Heart right ventricle (tissue), 16 donors: ENCODE measurements around the gene CHAD. TPM values are rescaled to one million over a fixed set of nuclear protein-coding genes. Genes with fewer than 3 reads are reported as not detected.
"Not testable (repeated sequence)": the region's sequence is repeated elsewhere in the genome, so short reads cannot be mapped to it uniquely, and the experiment has no call there.

Experiments used
- ATAC-seq, 8 donors: fragments of 200-7000 bp; cut with Tn5 transposase; one replicate each; pipeline ENCODE4 v1.9.1; 2020; ENCODE audit warnings: mild to moderate bottlenecking in 8 of 8, moderate library complexity in 8 of 8, moderate number of reproducible peaks in 1 of 8
- DNase-seq, 2 donors: peaks; one replicate each; pipeline ENCODE4 v3.0.0-alpha.2; 2020
- H3K27ac ChIP-seq, 10 donors: fragments of 200-600 bp; sonication (generic) in 2 of 10; one replicate each; pipeline versions ENCODE4 v1.5.0 to v1.8.0; 2020 to 2022; ENCODE audit warnings: mild to moderate bottlenecking in 3 of 10
- H3K27me3 ChIP-seq, 7 donors: fragments of 200-600 bp; one replicate each; pipeline ENCODE4 v1.8.0; 2021 to 2022; ENCODE audit warnings: mild to moderate bottlenecking in 2 of 7
- H3K36me3 ChIP-seq, 9 donors: fragments of 200-600 bp; sonication (generic) in 1 of 9; one replicate each; pipeline versions ENCODE4 v1.5.0 to v1.8.0; 2020 to 2022; ENCODE audit warnings: mild to moderate bottlenecking in 2 of 9
- H3K4me1 ChIP-seq, 9 donors: fragments of 200-600 bp; sonication (generic) in 1 of 9; one replicate each; pipeline versions ENCODE4 v1.5.0 to v1.8.0; 2020 to 2022; ENCODE audit warnings: mild to moderate bottlenecking in 4 of 9
- H3K4me3 ChIP-seq, 10 donors: fragments of 200-600 bp; sonication (generic) in 2 of 10; one replicate each; pipeline versions ENCODE4 v1.5.0 to v1.8.0; 2020 to 2022; ENCODE audit warnings: mild to moderate bottlenecking in 7 of 10, moderate library complexity in 2 of 10
- H3K9me3 ChIP-seq, 11 donors: fragments of 200-600 bp in 10 of 11; sonication (generic) in 2 of 11; one replicate each; pipeline versions ENCODE4 v1.5.0 to v1.8.0; 2013 to 2022; ENCODE audit warnings: mild to moderate bottlenecking in 2 of 11, control low read depth in 1 of 11, moderate library complexity in 1 of 11
- WGBS, 2 donors: extraction: QIAGEN DNeasy Blood & Tissue Kit; methylation state at CpG; one replicate each; pipeline ENCODE4 v1.1.7; 2013; ENCODE audit warnings: inconsistent platforms in 1 of 2; 5-methylcytosine and 5-hydroxymethylcytosine counted together
- intact Hi-C, 10 donors: fragments of 100-400 bp; cut with DNase I; formaldehyde crosslinking; loops; one replicate each; pipeline versions ENCODE4 v1.11.1 to v1.14.2; 2022
- polyA plus RNA-seq, 2 donors: library from polyadenylated mRNA; stranded (reverse); fragments of 200-250 nt; gene quantifications; one replicate each; pipeline ENCODE4 v1.2.3, GENCODE V29; 2013
- total RNA-seq, 10 donors: library from RNA; stranded (reverse); fragmentation: NEBNext Ultra II Directional in 3 of 10; extraction: Animal tissue kit (Norgen Biotek cat#: 25700) in 3 of 10; gene quantifications; one replicate each; pipeline versions ENCODE4 v1.2.1 to v1.2.4, GENCODE V29; 2021 to 2023
- TF ChIP-seq, protein P1 (sequence below), 9 donors: fragments of 200-600 bp; sonication (generic) in 2 of 9; IDR thresholded peaks; one replicate each; pipeline versions ENCODE4 v1.5.0 to v1.8.0; 2021 to 2022; ENCODE audit warnings: antibody characterized with exemption in 9 of 9, mild to moderate bottlenecking in 5 of 9, moderate library complexity in 1 of 9
- donor health status: Arrhythmogenic right ventricular cardiomyopathy.
- donor health status: ischemic (EF 13 %, LVEDD 7.1; RV severe dilation, severe dysfunction).
- donor health status: healthy with polysubstance abuse.
- donor health status: DM: no; HTN: yes; CAD: no.
- donor health status: DM: no; HTN: no; CAD: no.
- donor health status: ischemic (EF 25% LVEDD 6.9; RV normal size, moderate dysfunction).
- donor health status: ischemic (EF 25% LVEDD 5.7; RV mildly dilated, moderate dysfunction).
- donor health status: healthy.
- donor health status: DM: yes; HTN: yes; CAD: no.
- donor health status: Ischemic cardiomyopathy.
- donor health status: ischemic (EF 35%, LVEDD 5.7; RV mildly dilated, moderate dysfunction).
- donor health status: nonischemic (EF 11% LVEDD 7.7; RV severe dilation, severe dysfunction).
- donor health status: DM: yes; HTN: yes; CAD: no.
- donor health status: PGD.
- donor health status: ischemic (EF 29% LVEDD 5.4; RV normal size, mild dysfunction).
- donor health status: nonischemic (EF 23%, LVEDD 6.1; RV moderate dilation, normal function).

The CHAD gene
- total and polyA plus RNA-seq, 12 donors = 0.13 to 0.74 (median 0.32) TPM; not detected in 8

DNA sequence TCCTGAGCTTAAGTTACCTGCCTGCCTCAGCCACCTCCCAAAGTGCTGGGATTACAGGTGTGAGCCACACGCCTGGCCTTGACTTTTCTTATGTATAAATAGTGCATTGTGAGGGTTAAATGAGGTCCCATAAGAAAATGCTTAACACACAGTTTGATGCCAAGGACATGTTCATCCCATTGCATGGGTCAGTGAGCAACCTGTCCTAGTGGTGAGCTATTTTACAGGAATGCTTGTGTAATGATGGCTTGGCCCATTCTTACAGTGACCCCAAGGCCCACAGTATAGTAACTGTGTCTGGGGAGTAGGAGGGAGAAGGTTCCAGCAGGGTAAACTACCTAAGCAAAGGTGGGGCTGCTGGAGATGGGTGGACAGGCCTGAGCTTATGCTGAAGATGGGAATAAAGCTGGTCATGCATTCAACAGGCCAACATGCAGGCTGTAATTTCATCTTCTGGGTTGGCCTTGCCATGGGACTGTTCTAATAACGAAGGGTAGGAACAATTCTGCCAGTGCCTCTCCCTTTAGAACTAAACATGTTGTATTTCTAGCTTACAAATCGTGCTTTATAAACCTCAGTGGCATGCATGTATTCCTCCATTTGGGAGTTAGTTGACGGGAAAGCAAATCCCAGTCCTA, 36.4 kb downstream of the CHAD start:
- ATAC-seq = no peak
- TF ChIP-seq, protein P1, sequence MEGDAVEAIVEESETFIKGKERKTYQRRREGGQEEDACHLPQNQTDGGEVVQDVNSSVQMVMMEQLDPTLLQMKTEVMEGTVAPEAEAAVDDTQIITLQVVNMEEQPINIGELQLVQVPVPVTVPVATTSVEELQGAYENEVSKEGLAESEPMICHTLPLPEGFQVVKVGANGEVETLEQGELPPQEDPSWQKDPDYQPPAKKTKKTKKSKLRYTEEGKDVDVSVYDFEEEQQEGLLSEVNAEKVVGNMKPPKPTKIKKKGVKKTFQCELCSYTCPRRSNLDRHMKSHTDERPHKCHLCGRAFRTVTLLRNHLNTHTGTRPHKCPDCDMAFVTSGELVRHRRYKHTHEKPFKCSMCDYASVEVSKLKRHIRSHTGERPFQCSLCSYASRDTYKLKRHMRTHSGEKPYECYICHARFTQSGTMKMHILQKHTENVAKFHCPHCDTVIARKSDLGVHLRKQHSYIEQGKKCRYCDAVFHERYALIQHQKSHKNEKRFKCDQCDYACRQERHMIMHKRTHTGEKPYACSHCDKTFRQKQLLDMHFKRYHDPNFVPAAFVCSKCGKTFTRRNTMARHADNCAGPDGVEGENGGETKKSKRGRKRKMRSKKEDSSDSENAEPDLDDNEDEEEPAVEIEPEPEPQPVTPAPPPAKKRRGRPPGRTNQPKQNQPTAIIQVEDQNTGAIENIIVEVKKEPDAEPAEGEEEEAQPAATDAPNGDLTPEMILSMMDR (IDR thresholded peaks at IDR 0.05) = no peak
- no peak overlapping the region for H3K4me3 ChIP-seq
- peaks cover 0 to 12% (median 5%) of the 10 kb centered on the region in 9 donors for H3K4me1 ChIP-seq
- DNase-seq = no peak
- H3K27me3 ChIP-seq = no peaks in the 10 kb centered on the region
- intact Hi-C loops = no loop called here
- H3K9me3 ChIP-seq = no peaks in the 10 kb centered on the region
- WGBS, 2 donors = 78 to 99% methylated on average over 4 of the region's 4 CpGs
- H3K36me3 ChIP-seq = peaks cover 0 to 17% (median 0%) of the 10 kb centered on the region in 9 donors
- no peak overlapping the region for H3K27ac ChIP-seq

DNA sequence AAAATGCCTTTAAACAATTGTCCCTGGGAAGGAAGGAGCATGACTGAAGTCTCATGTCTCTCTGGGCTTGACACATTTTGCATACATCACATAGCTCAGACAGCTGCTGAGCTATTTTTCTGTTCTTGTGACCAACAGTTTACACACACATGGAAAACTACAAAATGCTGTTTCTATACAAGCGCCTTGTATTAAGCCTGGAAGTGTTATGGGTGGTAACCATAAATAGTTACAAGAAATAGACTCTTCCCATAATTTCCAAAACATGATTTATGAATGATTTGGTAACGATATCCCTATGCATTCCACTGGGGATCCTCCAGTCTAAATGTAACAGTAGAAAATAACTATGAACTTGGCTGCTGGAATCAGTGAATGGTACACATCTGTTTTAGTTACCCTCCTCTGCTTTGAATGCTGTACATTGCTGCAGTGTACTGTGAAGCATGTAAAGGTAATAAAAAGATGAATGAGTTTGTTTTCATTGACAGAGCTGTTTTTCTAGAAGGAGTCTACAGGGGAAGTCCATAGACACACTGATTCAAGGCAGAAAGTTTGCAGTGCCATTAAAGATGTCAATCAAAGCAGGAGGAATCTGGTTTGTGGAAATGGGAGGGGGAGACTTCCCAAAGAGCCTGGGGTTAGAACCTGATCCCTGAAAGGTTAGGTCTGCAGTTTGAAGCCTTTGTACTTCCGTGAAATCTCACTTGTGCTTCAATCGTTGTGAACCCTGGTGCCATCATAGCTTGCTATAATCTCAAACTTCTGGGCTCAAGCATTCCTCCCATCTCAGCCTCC, 37.7 kb downstream of the CHAD start:
- no peaks in the 10 kb centered on the region for H3K27me3 ChIP-seq
- intact Hi-C loops = no loop called here
- peaks cover 4 to 22% (median 15%) of the 10 kb centered on the region in 9 donors for H3K4me1 ChIP-seq
- no peak overlapping the region for H3K4me3 ChIP-seq
- H3K9me3 ChIP-seq = no peaks in the 10 kb centered on the region
- TF ChIP-seq, protein P1 (IDR thresholded peaks at IDR 0.05) = no peak
- DNase-seq (no peak), ATAC-seq (no peak)
- H3K27ac ChIP-seq = no peak overlapping the region
- 80 to 85% methylated on average over 4 of the region's 4 CpGs for WGBS, 2 donors
- H3K36me3 ChIP-seq = peaks cover 0 to 9% (median 0%) of the 10 kb centered on the region in 9 donors

DNA sequence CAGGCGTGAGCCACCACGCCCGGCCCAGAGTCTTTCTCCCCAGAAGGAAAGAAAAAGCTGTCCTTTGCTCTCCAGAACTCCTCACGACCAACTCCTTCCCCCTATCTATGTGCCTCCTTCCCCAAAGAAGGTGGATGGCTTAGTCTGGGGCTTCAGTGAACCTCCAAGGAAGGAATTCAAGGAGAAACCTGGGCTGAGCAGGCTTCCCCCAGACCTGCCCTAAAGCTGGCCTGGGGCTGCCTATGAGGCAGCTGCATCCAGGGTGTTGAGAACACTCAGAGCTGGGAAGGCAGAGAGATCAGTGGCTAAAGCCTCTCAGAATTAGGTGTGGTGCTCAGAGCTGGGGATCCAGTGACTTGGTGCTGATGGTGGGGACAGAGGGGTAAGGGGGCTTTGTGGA, 38.9 kb downstream of the CHAD start:
- Histone ChIP-seq H3K9me3 (no peaks in the 10 kb centered on the region), H3K4me3 (no peak overlapping the region), H3K4me1 (peaks cover 9 to 32% (median 25%) of the 10 kb centered on the region in 9 donors), H3K36me3 (peaks cover 0 to 5% (median 0%) of the 10 kb centered on the region in 9 donors), H3K27me3 (no peaks in the 10 kb centered on the region), H3K27ac (no peak overlapping the region)
- no peak for DNase-seq
- no peak for ATAC-seq
- intact Hi-C loops = loop anchor here in 1 of 10 donors (5.0 kb wide), 1 partner anchor 48 kb away; the partner anchor contains the start of gene RSAD1
- TF ChIP-seq, protein P1 (IDR thresholded peaks at IDR 0.05) = no peak
- WGBS, 2 donors = 95 to 97% methylated on average over 4 of the region's 4 CpGs

DNA sequence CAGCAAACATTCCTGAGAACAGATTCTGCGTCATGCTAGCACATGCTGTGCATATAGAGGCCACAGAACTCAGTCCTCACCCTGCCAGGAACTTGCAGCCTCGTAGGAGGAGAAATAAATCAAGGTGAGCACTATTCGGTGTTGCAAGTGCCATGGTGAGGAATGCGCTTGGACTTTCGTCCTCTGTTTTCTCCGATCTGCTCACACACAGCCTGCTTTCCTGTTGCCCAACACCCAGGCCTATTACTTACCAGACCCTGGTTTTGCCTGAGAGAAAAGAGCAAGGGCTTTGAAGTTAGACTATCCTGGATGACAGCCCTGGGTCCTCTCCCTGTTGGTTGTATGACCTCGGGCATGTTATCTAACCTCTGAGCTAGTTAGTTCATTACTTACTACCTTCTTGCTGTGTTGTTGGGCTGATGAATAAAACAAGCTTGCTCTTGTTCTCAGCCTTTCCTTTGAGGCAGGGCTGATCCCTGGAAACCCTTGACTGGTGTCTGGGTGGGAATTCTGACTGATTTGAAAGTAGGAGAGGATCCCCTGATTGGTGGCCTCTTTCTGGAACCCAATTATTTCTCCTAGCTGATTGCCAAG, 39.8 kb downstream of the CHAD start:
- peaks cover 9 to 35% (median 27%) of the 10 kb centered on the region in 9 donors for H3K4me1 ChIP-seq
- intact Hi-C loops = loop anchor here in 1 of 10 donors (5.0 kb wide), 1 partner anchor 48 kb away; the partner anchor contains the start of gene RSAD1
- peaks cover 0 to 4% (median 0%) of the 10 kb centered on the region in 9 donors for H3K36me3 ChIP-seq
- WGBS, 2 donors = 81 to 87% methylated on average over 7 of the region's 7 CpGs
- no peak overlapping the region for H3K27ac ChIP-seq
- H3K27me3 ChIP-seq = no peaks in the 10 kb centered on the region
- no peak overlapping the region for H3K4me3 ChIP-seq
- no peak for ATAC-seq
- TF ChIP-seq, protein P1 (IDR thresholded peaks at IDR 0.05) = no peak
- no peaks in the 10 kb centered on the region for H3K9me3 ChIP-seq
- no peak for DNase-seq

DNA sequence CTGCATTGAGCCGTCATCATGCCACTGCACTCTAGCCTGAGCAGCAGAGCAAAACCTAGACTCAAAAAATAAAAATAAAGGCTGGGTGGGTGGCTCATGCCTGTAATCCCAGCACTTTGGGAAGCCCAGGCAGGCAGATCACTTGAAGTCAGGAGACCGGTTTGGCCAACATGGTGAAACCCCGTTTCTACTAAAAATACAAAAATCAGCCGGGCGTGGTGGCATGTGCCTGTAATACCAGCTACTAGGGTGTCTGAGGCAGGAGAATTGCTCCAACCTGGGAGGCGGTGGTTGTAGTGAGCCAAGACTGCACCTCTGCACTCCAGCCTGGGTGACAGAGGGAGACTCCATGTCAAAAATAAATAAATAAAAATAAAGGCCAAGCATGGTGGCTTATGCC, 40.6 kb downstream of the CHAD start:
- WGBS, 2 donors = 79 to 86% methylated on average over 6 of the region's 6 CpGs
- not testable (repeated sequence) for H3K27me3 ChIP-seq, DNase-seq, H3K9me3 ChIP-seq, H3K4me3 ChIP-seq, H3K27ac ChIP-seq, ATAC-seq, H3K36me3 ChIP-seq
- H3K4me1 ChIP-seq = peaks cover 9 to 42% (median 27%) of the 10 kb centered on the region in 9 donors
- intact Hi-C loops = loop anchor here in 1 of 10 donors (5.0 kb wide), 1 partner anchor 49 kb away; the partner anchor contains the start of gene RSAD1
